GM18861 (cell line): Measurements from ENCODE around the gene ZNF621.
"Not testable (repeated sequence)": the region's sequence is repeated elsewhere in the genome, so short reads cannot be mapped to it uniquely, and the experiment has no call there.

Experiments
- ATAC-seq: cut with Tn5 transposase; IDR thresholded peaks from one replicate; pipeline ENCODE4 v1.9.1; 2021; ENCODE audit not compliant: unreplicated experiment

Gene ZNF621

DNA sequence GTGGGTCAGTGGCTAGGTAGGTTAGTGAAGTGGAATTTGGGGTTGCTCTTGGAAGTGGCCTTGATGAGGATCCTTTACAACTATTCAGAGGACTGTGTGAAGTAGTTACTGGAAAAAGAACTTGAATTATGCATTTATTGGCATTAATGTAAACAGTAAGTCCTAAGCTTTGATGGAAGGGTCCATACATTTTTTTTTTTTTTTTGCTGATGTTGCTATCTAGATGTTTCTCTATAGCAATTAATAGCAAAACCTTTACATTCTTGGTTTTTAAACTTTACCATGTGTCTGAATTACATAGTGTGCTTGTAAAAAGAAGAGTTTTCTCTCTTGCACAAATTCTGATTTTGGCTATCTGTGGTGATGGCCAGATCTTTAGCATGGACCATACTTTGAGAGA lies 9.5 kb downstream of the ZNF621 start:
- no peak for ATAC-seq

DNA sequence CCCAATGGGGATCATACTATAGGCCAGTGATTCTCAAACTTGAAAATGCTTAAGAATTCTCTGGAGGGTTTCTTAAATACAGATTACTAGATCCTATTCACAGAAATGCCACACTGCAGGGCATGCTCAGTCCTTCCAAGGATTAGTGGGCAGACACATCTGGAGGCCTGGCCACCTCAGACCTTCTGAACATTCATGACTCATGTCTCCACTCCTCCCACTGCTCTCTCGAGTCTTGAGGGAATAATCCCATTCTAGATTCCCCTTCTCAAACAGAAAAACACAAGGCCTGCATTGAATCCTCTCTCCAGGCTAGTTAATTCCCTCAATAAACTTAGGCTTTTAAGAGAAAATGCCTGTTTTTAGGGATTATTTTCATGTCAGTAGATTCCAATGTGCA lies 22.1 kb downstream of the ZNF621 start:
- ATAC-seq, result no peak

DNA sequence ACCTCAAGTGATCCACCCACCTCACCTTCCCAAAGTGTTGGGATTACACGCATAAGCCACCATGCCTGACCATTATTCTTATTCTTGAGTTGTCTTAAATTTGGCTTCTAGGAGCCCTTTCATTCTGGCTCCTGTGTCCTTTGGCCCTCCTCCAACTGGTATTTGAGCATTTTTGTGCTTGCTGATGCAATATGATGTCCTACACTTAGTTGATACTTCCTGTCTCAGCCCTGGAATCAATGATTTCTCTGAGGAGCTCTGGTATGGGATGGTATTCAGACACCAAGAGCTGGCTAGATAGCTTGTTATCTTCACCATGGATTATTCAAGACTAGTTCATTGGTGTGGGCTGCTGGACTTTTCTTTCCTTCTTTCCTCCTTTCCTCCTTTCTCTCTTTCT lies 25.4 kb downstream of the ZNF621 start:
- no peak for ATAC-seq

DNA sequence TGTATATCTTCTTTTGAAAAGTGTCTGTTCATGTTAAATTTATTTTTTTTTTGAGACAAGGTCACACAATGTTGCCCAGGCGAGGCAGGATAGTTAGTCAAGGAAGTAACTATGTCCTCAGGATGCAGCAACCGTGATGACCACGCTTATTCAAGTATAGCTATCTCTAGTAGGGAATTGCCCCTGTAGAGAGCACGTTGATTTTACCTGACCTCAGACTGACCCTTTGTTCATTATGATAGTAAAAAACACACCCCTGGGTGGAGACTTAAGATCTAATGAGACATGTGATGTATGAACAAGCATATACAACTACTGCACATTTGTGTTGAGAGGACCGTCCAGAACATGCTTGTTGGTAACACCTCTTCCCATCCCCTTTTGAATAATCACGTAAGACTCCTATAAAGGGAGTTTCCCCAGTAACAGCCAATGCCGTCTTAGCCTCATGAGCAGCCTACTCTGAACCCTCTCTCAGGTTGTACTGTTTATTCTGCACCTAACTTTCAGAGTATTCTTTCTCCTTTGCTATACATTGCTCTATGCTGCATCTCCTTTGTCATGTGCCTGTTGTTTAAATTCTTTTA lies 32.9 kb downstream of the ZNF621 start:
- ATAC-seq, result peak; percentile 56

DNA sequence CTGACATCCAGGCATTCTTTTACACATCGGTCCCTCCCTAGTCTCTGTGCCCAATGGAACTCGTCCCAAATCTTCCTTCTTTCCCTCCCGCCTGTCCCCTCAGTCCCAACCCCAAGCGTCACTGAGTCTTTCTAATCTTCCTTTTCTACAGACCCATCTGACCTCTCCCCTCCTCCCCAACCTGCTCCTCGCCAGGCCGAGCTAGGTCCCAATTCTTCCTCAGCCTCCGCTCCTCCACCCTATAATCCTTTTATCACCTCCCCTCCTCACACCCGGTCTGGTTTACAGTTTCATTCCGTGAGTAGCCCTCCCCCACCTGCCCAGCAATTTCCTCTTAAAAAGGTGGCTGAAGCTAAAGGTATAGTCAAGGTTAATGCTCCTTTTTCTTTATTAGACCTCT lies 37.7 kb downstream of the ZNF621 start:
- not testable (repeated sequence) for ATAC-seq

DNA sequence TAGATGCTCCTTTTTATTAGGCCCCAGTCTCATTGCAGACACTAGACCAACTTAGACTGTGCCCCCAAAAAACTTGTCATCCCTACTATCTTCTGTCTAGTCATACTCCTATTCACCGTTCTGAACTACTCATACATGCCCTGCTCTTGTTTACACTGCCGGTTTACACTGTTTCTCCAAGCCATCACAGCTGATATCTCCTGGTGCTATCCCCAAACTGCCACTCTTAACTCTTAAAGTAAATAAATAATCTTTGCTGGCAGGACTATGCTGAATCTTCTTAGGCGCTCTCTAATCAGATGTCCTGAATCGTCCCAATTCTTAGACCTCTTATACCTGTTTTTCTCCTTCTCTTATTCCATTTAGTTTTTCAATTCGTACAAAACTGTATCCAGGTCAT lies 40.9 kb downstream of the ZNF621 start:
- ATAC-seq, result not testable (repeated sequence)

DNA sequence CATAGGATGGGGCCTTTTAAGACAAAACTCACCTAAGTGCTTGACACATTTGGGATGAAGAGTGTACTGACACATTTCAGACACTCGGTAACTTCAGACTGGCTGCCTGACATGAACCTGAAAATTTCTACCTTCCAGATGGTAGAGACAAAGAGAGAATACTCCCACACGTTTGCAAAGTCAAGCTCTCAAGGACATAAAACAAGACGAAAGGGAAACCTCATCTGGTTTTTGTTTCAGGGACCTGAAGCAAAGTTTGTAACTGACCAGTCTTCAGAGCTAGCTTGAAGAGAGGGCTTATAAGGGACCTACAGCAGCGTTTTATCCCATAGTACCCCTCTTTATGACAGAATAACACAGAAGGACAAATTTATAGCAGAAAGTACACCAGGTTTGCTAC lies 41.9 kb downstream of the ZNF621 start:
- no peak for ATAC-seq

DNA sequence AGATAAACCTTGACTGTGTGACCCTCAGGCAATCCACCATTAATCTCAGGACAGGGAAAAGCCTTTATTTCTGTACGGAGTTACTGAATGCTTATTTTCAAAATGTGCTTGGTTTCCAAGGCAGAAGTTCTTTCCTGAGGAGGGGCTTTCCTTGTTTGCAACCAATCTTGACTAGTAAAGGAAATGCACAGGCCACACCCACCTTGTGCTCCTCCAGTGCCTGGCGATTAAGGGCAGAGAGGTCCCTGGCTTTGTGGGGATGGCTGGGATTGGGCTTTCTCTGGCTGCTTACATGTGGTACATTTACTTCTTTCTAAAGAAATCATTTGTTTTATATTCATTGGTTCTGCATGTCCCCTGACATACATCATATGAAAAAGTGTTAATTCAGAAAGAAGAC lies 47.8 kb downstream of the ZNF621 start:
- ATAC-seq, result no peak

DNA sequence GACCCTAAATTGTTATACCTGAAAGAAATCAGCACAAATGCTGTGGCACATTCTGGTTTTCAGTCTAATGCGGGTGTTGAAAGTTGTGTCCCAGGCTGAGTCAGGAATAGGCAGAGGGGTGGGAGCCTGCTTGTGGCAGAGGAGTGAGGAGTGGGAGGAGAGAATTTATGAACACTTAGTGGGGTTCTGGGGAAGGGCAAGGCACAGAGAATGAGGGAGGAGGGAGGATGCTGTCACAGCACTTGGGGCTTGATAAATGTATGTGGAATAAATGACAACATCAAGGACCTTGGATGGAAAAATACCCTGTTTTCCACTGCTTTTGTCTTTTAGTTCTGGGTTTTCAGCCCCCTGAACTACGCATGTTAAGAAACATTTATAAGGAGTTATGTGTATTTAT lies 49.3 kb downstream of the ZNF621 start:
- no peak for ATAC-seq

DNA sequence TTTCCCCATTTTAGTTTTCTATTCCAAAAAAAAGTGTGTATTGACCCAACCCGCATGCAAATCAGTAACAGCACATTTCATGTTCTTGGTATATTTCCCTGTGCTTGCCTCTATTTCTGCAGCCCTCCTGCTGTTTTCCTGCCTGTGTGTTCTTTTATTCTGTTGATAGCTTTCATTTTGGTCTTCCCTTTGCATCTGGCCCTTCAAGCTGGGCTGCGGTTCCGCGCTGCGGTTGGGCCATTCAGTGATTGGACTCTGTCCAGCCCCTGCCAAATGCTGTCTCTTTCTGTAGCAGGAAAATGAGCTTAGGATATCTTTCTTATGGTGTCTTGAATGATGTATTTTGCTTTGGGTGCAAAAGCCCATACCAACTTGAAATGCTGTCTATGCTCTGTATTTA lies 49.9 kb downstream of the ZNF621 start:
- no peak for ATAC-seq

DNA sequence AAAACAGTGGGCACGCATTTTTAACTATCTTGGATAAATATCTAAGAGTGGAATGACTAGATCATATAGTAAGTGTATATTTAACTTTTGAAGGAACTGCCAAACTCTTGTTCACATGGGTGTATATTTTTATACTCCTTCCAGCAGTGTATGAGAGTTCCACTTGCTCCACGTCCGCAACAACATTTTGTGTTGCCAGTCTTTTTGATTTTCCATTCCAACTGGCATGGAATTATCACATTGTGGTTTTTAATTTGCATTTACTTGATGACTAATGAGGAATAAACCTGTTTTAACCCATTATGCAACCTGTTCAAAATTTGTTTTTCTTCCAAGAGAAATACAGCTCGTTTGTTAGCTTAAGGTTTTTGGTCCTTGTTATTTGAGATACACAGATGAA lies 51.6 kb downstream of the ZNF621 start:
- ATAC-seq, result no peak

DNA sequence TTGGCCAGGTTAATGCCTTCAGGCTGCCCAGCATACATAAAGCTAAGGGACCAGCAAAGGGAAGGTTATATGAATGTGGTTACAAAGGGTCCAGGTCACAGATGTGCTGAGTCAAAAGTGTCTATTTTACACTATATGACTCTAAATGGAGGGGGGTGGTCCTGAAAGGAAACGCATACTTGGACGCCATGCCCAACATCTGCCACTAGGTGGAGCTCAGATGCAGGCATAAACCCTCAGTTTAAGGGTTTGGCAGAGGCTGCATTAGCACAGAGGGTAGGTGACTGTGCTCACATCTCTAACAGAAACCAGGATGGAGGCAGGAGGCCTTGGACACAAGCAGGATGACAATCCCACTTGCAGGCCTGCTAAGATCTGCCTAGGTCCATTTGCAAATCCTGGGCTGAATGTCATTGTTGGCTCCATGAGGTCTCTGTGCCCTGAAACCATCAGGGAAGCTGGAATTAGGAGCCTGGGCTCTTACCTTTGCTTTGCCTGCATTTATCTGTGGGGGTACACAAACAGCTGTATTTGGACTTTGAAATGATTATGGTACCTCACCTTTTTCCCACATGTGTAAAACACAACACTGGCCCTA lies 55.8 kb downstream of the ZNF621 start:
- ATAC-seq, result peak; percentile 65

DNA sequence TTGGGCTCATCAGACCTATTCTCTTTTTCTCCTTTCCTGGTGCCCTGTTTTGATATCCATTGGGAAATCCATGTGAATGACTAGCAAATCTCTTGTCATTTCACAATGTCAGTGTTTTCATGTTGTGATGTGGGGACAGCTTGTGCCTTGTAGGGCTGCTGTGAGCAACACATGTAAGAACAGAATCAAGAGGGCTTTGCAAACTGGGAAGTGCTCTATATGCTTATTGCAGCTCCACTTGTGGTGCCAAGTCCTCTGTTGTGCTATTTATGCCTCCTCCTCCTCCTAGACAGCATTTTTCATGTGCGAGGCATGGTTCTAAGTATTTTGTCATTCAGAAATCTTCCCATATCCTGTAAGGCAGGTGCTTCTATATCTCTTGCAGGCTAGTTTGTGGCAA lies 56.4 kb downstream of the ZNF621 start:
- ATAC-seq, result no peak

DNA sequence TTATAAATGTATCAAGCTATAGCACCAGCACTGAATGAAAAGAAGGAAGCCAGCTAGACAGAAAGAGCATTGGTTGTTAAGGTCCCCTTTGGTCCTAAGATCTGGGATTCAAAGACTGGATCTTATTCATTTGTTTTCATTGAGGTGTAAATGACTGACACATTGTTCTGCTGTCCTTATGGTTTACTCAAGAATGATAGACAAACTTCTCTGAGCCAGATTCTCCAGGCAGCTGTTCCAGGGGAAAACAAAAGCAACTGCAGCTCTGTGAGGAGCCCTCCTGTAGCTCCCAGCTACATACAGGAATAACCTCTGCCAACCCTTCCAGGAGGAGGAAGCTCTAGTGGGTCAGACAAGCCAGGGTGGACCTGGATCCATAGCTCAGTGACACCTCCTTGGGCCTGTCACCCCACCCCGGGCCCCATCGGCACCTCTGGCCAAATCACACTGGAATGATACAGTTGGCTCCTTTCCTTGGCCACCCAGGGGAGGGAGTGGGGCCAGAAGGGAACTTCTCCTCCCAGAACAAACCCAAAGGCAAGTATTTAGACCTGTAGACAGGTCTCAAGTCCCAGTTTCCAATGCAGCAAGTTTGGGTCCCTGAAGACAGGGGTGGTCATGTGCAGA lies 57.8 kb downstream of the ZNF621 start:
- no peak for ATAC-seq

DNA sequence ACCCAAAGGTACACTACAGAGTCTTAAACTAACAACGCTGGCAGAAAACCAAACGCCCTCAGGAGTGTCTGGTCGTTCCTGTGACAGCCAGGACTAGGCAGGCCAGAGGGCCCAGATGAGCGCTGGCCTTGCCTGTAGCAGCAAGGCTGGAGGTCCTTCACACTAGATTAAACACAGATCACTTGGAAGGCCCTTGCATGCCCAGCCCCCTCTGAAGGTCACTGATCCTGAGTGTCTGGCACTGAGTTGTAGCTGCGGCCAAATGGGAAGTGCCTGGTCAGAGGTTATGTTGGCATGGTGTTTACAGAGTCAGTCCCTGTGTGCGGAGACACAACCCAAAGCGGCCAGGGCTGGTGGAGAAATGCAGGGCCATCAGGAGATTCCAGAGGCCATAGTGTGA lies 58.9 kb downstream of the ZNF621 start:
- no peak for ATAC-seq

DNA sequence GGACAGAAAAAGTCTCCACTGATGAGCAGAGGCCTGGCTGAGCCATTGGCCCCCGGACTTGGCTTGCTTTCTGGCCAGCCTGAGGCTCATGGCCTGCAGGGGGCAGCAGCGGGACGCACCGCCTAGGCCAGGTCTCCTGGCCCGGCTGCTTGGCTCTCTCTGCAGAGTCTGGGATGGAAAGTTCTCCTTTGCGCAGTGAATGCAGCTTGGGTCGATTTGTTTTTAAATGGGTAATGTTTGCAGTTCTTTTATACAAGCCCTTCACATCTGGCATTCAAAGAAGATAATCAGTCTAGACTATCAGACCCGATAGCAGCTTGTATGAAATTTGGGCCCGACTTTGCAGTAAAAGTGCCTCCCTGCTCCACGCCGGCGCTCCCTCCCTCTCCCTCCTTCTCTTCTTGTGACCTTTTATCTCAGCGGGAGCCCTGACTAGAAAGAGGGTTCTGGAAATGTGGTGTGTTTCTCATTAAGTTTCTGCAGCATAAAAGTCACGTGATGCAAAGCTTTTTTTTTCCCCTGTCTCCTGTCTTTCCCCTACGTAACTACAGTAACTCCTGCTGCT lies 59.9 kb downstream of the ZNF621 start:
- ATAC-seq, result peak; percentile 47

DNA sequence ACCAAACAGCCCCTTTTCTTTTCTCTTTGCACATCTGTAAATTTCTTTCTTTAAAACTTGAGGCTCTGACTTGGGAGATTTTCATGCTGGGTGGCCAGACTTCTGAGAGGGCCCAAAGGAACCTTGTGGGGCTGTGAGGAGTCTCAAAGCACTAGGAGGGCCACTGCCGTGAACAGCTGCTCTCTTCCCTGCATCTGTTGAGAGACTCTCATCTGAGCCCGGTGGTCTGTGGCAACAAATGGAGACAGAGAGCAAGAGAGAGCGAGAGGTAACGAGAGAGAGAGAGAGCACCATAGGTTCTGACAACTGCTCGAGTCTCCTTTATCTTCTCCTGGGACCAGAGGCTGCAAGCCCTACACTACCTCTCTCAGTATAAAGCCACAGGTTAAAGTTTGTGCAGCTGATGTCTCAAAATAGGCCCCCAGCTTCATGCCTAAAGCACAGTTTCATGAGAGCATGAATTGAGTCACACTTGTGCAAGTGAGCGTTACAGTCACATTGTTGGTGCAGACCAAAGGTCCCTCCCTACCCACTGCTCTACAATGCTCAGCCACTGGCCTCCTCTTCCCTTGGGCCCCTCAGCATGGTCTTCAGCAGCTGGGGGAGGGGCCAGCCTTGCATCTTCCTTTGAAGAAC lies 60.7 kb downstream of the ZNF621 start:
- ATAC-seq, result peak; percentile 66

DNA sequence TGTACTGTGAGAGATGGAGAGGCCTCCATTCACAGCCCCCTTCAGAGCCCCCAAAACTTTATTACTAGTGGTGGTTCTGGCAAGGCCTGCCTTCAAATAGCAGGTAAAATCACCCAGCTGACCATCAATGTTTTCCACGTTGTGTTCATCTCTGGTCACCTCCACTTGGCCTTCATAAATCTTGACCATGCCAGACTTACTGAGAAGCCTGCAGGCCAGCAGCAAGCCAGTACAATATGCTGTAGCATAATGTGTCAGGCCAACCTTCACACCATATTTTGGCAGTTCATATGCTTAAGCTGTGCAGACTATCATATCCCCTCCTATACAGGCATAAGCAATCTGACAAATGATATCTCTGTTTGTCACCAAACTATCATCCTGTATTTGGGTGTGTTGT lies 62.1 kb downstream of the ZNF621 start:
- ATAC-seq, result no peak

DNA sequence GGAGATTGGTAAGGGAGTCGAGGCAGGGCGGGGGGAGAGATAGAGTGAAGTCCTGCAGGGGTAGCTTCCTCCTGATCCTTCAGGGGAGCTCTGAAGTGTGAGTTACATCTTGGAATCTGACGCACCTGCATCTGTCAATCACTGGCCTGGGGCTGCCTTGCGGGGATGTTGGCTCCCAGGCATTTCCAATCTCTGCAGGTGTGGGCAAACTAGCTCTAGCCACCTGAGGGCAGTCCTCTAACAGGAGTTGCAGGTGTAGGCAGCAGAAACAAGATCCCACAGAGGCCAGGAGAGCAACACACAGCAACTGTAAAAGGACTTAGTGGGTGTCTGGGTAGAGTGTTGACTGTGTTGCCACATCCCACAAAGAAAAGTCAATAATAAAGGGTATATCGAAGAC lies 63.6 kb downstream of the ZNF621 start:
- no peak for ATAC-seq
